T-helper 1 cell (primary cell): ENCODE results near the gene PLPPR2.
"Not testable (repeated sequence)": the region's sequence is repeated elsewhere in the genome, so short reads cannot be mapped to it uniquely, and the experiment has no call there.

ENCODE experiments used
- DNase-seq, 5 donors: peaks; one replicate each; pipeline ENCODE4 v3.0.0-alpha.2; 2012 to 2020

PLPPR2 gene

GRCh38 chr19:11401808-11402543 lies 46.7 kb downstream of the PLPPR2 start:
- DNase-seq: no peak

GRCh38 chr19:11404588-11405222 lies 49.5 kb downstream of the PLPPR2 start:
- DNase-seq: no peak

GRCh38 chr19:11405846-11406643 lies 50.8 kb downstream of the PLPPR2 start:
- DNase-seq: no peak

- DNase-seq: not testable (repeated sequence)
Observed at GRCh38 chr19:11406703-11407236, 51.5 kb downstream of the PLPPR2 start.

- DNase-seq: no peak
Observed at GRCh38 chr19:11408591-11408990, 53.4 kb downstream of the PLPPR2 start.

GRCh38 chr19:11410682-11411081 lies 55.5 kb downstream of the PLPPR2 start:
- DNase-seq: no peak

- no peak for DNase-seq
Observed at GRCh38 chr19:11414544-11414943, 59.3 kb downstream of the PLPPR2 start.
